GM18498 (cell line): ENCODE results near the gene COL2A1.
A peak's percentile ranks its signal among the peaks of the same experiment; 100 is the strongest.
"Not testable (repeated sequence)": the region's sequence is repeated elsewhere in the genome, so short reads cannot be mapped to it uniquely, and the experiment has no call there.

Experiments
- ATAC-seq: cut with Tn5 transposase; IDR thresholded peaks from one replicate; pipeline ENCODE4 v1.9.1; 2021; ENCODE audit warnings: mild to moderate bottlenecking, moderate library complexity; ENCODE audit not compliant: unreplicated experiment

Gene COL2A1

GRCh38 chr12:47978598-47978873 is 25.7 kb downstream of the COL2A1 start:
- no peak for ATAC-seq

- ATAC-seq = no peak
Measured at GRCh38 chr12:47977772-47978597, 26.3 kb downstream of the COL2A1 start.

DNA sequence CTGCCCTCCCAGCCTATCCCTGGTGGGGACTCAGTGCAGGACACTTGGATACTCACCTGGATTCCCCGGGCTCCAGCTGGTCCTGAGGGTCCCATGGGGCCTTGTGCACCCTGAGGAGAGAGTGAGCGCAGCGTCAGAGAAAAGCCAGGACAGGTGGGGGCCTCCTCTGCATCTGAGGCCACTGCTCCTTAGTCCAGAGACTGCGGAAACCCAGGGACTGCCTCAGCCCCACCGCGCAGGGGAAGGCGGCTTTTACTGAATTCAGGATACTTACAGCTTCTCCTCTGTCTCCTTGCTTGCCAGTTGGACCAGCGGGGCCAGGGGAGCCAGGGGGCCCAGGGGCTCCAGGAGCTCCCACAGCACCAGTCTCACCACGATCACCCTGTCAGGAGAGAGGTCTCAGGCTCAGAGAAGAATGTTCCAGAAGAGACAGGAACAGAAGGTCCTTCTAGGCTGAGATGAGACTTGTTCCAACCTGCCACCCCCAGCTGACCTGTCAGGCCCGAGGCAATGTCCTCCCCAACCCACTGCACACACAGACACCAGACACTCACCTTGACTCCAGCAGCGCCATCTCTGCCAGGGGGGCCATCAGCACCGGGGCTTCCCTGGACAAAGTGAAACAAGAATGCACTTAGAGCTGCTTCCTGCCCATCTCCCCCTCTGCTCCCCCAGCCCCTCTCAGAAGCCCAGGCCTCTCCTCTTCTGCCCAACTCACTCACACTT is 27.1 kb downstream of the COL2A1 start:
- no peak for ATAC-seq

- ATAC-seq = no peak
Measured at GRCh38 chr12:47975816-47976215, 28.5 kb downstream of the COL2A1 start.

DNA sequence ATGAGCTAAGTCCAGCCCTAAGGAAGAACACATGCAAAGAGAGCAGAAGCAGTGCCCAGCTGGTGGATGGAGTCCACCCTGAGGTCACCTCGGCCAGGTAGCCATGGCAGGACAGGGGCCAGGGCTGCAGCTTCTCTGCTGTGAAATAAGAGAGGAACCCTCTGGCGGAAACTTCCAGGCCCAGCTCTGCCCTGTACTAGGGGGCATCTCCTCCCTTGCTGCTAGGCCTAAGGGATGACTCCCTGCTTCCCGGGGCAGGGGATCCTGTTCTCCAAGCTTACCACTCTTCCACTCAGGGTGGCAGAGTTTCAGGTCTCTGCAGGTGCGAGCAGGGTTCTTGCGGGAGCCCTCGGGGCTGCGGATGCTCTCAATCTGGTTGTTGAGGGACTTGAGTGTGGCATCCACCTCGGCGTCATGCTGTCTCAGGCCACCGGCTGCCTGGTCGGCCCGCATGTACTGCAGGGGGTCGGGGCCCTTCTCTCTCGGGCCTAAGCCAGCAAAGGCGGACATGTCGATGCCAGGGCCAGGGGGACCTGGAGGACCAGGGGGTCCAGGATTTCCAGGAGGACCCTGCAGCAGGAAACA is 29.1 kb downstream of the COL2A1 start:
- ATAC-seq = no peak

DNA sequence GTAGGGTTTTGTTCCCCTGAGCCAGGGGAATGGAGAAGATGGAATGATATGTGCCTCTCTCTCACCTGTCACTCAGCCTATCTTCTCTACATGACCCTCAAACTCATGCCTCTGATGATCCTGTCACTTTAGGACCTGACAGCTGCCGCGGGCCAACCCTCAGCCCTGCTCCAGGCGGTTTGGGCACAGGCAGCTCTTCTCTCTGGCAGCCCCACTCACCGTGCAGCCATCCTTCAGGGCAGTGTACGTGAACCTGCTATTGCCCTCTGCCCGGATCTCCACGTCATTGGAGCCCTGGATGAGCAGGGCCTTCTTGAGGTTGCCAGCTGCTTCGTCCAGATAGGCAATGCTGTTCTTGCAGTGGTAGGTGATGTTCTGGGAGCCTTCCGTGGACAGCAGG is 30.4 kb downstream of the COL2A1 start:
- no peak for ATAC-seq

DNA sequence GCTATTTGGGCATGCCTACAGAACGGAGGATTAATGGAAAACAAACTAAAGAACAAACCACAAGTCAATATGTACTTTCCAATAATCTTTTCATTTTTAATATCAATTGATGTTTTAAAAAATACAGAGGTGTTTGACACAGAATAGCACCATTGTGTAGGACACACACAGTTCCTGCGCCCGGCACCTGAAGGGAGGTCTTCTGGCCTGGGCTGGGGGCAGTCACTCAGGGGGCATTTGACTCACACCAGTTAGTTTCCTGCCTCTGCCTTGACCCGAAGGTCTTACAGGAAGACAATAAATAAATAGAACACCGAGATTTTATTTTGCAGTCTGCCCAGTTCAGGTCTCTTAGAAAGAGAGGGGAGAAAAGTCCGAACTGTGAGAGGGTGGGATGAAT is 31.4 kb downstream of the COL2A1 start:
- ATAC-seq = no peak

GRCh38 chr12:47970843-47971242 is 33.4 kb downstream of the COL2A1 start:
- no peak for ATAC-seq

DNA sequence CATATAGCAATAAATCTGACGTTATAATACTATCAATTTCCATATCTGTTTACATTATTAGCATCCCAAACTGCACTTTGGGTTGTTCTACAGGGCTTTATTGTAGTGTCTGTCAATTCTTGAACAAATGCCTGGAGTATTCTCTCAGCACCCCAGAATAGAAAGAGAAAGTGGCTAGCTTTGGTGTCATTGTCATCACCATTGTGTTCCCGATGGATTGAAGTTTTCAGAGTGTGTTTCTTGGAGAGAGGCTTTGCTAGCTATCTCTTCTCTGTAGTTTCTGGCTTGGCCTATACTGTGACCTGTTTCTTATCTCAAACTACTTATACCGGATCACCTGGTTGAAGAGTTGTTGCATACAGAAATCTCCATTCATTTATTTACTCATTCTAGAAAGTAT is 34.4 kb downstream of the COL2A1 start:
- ATAC-seq = no peak

DNA sequence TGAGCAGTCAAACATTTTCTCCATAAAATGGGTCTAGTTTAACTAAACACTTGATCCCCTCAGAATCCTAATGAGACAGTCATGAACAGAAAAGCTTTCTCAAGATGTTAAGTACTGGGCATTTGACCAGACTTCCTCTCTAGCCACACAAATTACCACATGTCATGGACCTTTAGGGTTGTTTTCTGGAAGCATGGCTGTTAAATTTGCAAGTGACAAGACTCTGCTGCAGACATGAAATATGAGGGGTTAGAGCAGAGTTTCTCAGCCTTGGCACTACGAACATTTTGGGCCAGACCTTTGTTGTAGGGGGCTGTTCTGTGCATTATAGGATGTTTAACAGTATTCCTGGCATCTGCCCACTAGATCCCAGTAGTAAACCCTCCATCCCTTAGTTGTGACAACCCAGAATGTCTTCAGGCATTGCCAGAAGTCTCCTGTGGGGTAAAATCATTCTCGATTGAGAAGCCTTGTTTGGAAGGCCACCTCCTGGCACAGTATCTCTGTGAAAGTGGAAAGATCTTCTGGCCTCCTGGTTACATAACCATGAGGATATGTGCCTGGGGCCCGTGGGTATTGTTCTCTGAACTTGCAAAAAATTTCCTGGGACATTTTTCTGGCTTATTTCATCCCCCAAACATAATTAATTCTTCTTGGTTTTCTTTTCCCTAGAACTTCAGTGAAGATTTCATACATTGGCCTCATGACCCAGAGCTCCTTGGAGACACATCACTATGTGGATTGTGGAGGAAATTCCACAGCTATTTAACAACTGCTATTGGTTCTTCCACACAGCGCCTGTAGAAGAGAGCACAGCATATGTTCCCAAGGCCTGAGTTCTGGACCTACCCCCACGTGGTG is 36.6 kb downstream of the COL2A1 start:
- no peak for ATAC-seq

GRCh38 chr12:47965581-47965980 is 38.7 kb downstream of the COL2A1 start:
- ATAC-seq = no peak

- ATAC-seq = no peak
Measured at GRCh38 chr12:47964106-47964728, 40.1 kb downstream of the COL2A1 start.

- peak; percentile 92 for ATAC-seq
Measured at GRCh38 chr12:47963340-47964040, 40.8 kb downstream of the COL2A1 start, which contains the start of gene TMEM106C. Gene TMEM106C, plus strand, starts transcription at chr12:47963596. Its CDS starts 641 bp downstream, at chr12:47964237.

- ATAC-seq = no peak
Measured at GRCh38 chr12:47962198-47962597, 42.1 kb downstream of the COL2A1 start.

DNA sequence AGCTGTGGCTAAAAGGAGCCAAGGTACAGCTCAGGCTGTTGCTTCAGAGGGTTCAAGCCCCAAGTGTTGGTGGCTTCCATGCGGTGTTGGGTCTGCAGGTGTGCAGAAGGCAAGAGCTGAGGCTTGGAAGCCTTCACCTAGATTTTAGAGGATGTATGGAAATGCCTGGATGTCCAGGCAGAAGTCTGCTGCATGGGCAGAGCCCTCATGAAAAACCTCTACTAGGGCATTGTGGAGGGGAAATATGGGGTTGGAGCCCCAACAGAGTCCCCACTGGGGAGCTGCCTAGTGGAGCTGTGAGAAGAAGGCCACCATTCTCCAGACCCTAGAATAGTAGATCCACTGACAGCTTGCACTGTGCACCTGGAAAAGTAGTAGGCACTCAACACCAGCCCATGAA is 46.6 kb downstream of the COL2A1 start:
- ATAC-seq = not testable (repeated sequence)

DNA sequence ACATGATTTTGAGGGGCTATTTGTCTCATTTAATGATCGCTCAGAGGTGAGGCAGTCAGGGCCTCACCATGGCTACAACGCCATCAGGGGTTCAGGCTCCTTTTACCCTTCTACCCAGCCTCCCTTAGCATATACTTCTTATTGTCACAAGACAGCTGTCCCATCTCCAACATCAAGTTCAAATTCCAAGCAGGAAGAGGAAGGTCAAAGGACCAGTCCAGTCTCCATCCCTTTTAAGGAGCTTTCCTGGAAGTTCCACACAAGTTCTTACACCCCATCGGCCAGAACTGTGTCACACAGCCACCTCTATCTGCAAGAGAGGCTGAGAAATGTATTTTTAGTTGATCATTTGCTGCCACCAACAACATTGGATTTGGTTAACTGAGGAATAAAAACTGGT is 49.2 kb downstream of the COL2A1 start:
- ATAC-seq = no peak

DNA sequence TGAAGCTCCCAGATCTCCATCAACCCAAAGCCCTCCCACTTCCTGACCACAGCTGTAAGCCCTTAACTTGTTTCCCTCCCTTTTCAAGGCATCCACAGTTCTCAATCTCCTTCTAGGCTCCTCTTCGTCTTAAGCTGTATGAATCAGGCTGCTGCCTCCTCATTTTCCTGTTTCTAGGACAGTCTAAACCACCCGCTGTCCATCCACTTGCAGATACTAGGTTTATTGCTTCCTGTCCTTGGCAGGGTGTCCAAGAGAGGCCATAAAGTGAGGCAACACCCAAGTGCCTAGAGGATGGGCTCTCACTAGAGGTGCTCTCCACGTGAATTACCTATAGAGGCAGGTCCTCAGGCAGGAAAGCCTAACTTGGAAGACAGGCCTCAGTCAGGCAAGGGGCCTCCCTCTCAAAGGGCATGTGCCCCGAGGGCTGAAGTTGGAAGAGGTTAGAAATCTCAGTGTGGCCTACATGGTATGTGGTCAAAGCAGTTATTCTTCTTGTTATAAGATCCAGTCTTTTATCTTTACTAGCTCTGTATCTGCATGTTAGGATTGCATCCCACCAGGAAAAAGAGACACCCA is 49.7 kb downstream of the COL2A1 start:
- no peak for ATAC-seq

GRCh38 chr12:47954058-47954457 is 50.2 kb downstream of the COL2A1 start:
- no peak for ATAC-seq

GRCh38 chr12:47950856-47951468 is 53.3 kb downstream of the COL2A1 start:
- no peak for ATAC-seq
